GM12878 (cell line): Measurements from ENCODE around the gene CCDC91.

Experiments used
- CTCF ChIP-seq, 3 experiments: IDR thresholded peaks in 2 of 3; conservative IDR thresholded peaks in 1 of 3; 2 replicates each; pipeline ENCODE4 v1.5.1; 2011; ENCODE audit warnings: low read depth in 3 of 3, low read length in 3 of 3, mild to moderate bottlenecking in 3 of 3, control low read depth in 2 of 3, moderate library complexity in 2 of 3, inconsistent platforms in 1 of 3, mixed read lengths in 1 of 3; ENCODE audit not compliant: control insufficient read depth in 2 of 3, insufficient read depth in 1 of 3; ENCODE audit errors: extremely low read depth in 1 of 3
- FOXK2 ChIP-seq: fragments of 450-650 bp; IDR thresholded peaks from 2 replicates; pipeline ENCODE4 v1.6.1; 2017; ENCODE audit warnings: mild to moderate bottlenecking, moderate library complexity
- IKZF1 ChIP-seq: fragments of 450-650 bp; conservative IDR thresholded peaks from 2 replicates; pipeline ENCODE4 v1.6.1; 2017; ENCODE audit warnings: antibody characterized with exemption, mild to moderate bottlenecking
- NFIC ChIP-seq: IDR thresholded peaks from 2 replicates; pipeline ENCODE4 v1.6.1; 2012; ENCODE audit warnings: low read depth, mild to moderate bottlenecking, inconsistent platforms, low read length, moderate library complexity
- NR2F1 ChIP-seq: fragments of 450-650 bp; conservative IDR thresholded peaks from 2 replicates; pipeline ENCODE4 v1.6.1; 2017; ENCODE audit warnings: mild to moderate bottlenecking
- POLR2A ChIP-seq: IDR thresholded peaks from 2 replicates; pipeline ENCODE4 v1.6.1; 2011; ENCODE audit warnings: low read depth, mild to moderate bottlenecking, low read length
- POLR2AphosphoS5 ChIP-seq: IDR thresholded peaks from 2 replicates; pipeline ENCODE4 v1.6.1; 2011; ENCODE audit warnings: mild to moderate bottlenecking, low read length, inconsistent platforms
- RFX5 ChIP-seq: IDR thresholded peaks from 2 replicates; pipeline ENCODE4 v1.6.1; 2011; ENCODE audit warnings: low read depth, low read length, improper control_type of control experiment
- SREBF2 ChIP-seq: IDR thresholded peaks from 2 replicates; pipeline ENCODE4 v1.6.1; 2012; ENCODE audit warnings: mild to moderate bottlenecking, low read length
- TF ChIP-seq, protein P1 (sequence below): IDR thresholded peaks from 2 replicates; pipeline ENCODE4 v1.6.1; 2012; ENCODE audit warnings: low read depth, low read length, improper control_type of control experiment

DNA sequence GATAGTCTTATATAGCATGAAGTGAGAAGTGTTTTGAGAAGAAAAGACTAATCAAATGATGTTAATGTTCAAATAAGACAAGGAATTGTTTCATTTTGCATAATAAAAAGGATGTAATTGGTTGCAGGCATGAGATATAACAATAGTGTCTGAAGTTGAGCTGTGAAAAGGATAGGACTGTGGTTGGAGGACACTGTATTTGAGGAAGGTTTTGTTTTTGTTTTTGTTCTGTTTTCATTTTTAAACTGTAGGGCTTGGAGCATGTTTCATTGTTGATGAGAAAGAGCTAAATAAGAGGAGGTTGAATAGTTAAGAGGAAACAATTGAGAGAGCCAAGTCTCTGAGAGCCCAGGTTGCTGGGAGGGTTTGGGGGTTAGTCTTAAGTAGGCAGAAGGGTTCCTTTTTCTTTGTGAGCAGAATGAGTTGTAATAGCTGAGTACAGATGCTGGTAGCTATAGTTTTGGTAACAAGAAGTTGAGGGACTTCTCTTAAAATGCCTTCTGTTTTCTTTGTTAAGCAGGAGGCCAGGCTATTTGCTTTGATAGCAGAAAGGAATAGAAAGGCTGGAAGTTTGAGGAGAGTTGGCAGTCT lies 58.4 kb downstream of the CCDC91 start:
- TF ChIP-seq SREBF2 (no peak), POLR2AphosphoS5 (no peak), NR2F1 (no peak), CTCF (IDR thresholded peaks at IDR 0.05 in 2 of 3, conservative IDR thresholded peaks at IDR 0.05 in 1 of 3; ENCODE audit: control insufficient read depth in 2 of 3, extremely low read depth in 1 of 3, insufficient read depth in 1 of 3, low read depth in 3 of 3, low read length in 3 of 3) (no peak), IKZF1 (no peak), NFIC (no peak), RFX5 (no peak), FOXK2 (no peak), POLR2A (no peak)
- TF ChIP-seq, protein P1, sequence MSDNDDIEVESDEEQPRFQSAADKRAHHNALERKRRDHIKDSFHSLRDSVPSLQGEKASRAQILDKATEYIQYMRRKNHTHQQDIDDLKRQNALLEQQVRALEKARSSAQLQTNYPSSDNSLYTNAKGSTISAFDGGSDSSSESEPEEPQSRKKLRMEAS = no peak
